Measurements from ENCODE around the gene SCYGR6. TPM values are rescaled to one million over a fixed set of nuclear protein-coding genes. Genes with fewer than 3 reads are reported as not detected.
"Not testable (repeated sequence)": the region's sequence is repeated elsewhere in the genome, so short reads cannot be mapped to it uniquely, and the experiment has no call there.

Gene SCYGR6
- polyA plus RNA-seq, 3 donors: not detected

DNA sequence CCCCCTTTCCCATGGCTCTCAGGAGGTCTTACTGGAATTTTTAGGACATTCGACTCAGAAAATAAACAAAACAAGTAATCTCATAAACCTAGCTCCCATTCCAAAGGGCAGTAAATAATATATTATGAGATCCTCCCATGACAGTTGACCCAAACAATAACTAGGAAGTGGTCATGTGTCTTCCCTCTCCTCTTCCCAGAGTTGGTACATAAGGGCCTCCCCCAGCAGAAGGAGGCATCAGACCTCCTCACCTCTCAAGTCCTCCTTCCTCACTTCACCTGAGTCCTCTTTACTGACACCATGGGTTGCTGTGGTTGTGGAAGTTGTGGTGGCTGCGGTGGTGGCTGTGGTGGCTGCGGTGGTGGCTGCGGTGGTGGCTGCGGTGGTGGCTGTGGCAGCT is 3.5 kb upstream of the SCYGR6 start, which contains the start of gene SCYGR7:
SCYGR7 (plus strand) TSS at position 301 of the 400 bp plus-strand sequence; CDS start at position 301, 0 bp downstream.
- Histone ChIP-seq H3K4me3 (replicated peaks in 1 of 3; ENCODE audit: low read depth in 2 of 3, low read length in 3 of 3) (no peak within 1 kb of the TSS), H3K4me2 (replicated peaks; ENCODE audit: extremely low read depth, low read length, poor library complexity, severe bottlenecking) (no peak within 1 kb of the TSS), H3K27me3 (ENCODE audit: control insufficient read depth in 2 of 2, insufficient read depth in 2 of 2, low read length in 2 of 2) (no peaks in the 10 kb centered on the region), H2AFZ (ENCODE audit: insufficient read depth, low read depth, low read length, poor library complexity, severe bottlenecking) (no peak within 1 kb of the TSS), H3K36me3 (replicated peaks in 1 of 2; ENCODE audit: control insufficient read depth in 1 of 2, insufficient read depth in 2 of 2, low read length in 2 of 2) (no peaks in the 10 kb centered on the region), H3K4me1 (ENCODE audit: control insufficient read depth in 1 of 2, insufficient read depth in 2 of 2, low read length in 2 of 2) (no peaks in the 10 kb centered on the region), H3K79me2 (ENCODE audit: insufficient read depth, low read length) (no peaks in the 10 kb centered on the region), H3K9ac (ENCODE audit: insufficient read depth, low read length, poor library complexity, severe bottlenecking) (no peak within 1 kb of the TSS), H3K9me3 (replicated peaks in 1 of 2; ENCODE audit: control insufficient read depth in 1 of 2, insufficient read depth in 1 of 2, low read length in 2 of 2) (no peaks in the 10 kb centered on the region), H3K27ac (ENCODE audit: low read depth in 1 of 2, low read length in 2 of 2) (no peak within 1 kb of the TSS), H4K20me1 (ENCODE audit: insufficient read depth, low read length) (no peaks in the 10 kb centered on the region)
- no CpG with 5 or more reads among the region's 5 CpGs for WGBS (ENCODE audit: insufficient coverage)
- Mint-ChIP-seq H3K36me3 (no peaks in the 10 kb centered on the region), H3K4me1 (peaks cover 2% of the 10 kb centered on the region), H3K27ac (peak within 1 kb of the TSS in 1 of 7 donors; percentile 40), H3K27me3 (ENCODE audit: low read depth in 3 of 3) (peaks cover 5 to 13% (median 7%) of the 10 kb centered on the region in 3 donors), H3K4me3 (no peak within 1 kb of the TSS), H3K9me3 (peaks cover 0 to 1% (median 0%) of the 10 kb centered on the region in 7 donors)
- no peak for TF ChIP-seq CTCF (IDR thresholded peaks at IDR 0.05)
- DNase-seq: no peak
- intact Hi-C loops (cut with micrococcal nuclease): no loop called here

- 100% methylated on average over 1 of the region's 7 CpGs for WGBS (ENCODE audit: insufficient coverage)
- H3K4me1 ChIP-seq (ENCODE audit: control insufficient read depth in 1 of 2, insufficient read depth in 2 of 2, low read length in 2 of 2); H3K79me2 ChIP-seq (ENCODE audit: insufficient read depth, low read length); H3K36me3 ChIP-seq (replicated peaks in 1 of 2; ENCODE audit: control insufficient read depth in 1 of 2, insufficient read depth in 2 of 2, low read length in 2 of 2); H3K27ac Mint-ChIP-seq; H2AFZ ChIP-seq (ENCODE audit: insufficient read depth, low read depth, low read length, poor library complexity, severe bottlenecking); H3K27ac ChIP-seq (ENCODE audit: low read depth in 1 of 2, low read length in 2 of 2); H3K4me3 ChIP-seq (replicated peaks in 1 of 3; ENCODE audit: low read depth in 2 of 3, low read length in 3 of 3); H4K20me1 ChIP-seq (ENCODE audit: insufficient read depth, low read length); H3K4me1 Mint-ChIP-seq; H3K9me3 Mint-ChIP-seq; H3K9me3 ChIP-seq (replicated peaks in 1 of 2; ENCODE audit: control insufficient read depth in 1 of 2, insufficient read depth in 1 of 2, low read length in 2 of 2); H3K9ac ChIP-seq (ENCODE audit: insufficient read depth, low read length, poor library complexity, severe bottlenecking); H3K36me3 Mint-ChIP-seq; intact Hi-C loops (cut with micrococcal nuclease); H3K4me2 ChIP-seq (replicated peaks; ENCODE audit: extremely low read depth, low read length, poor library complexity, severe bottlenecking); H3K4me3 Mint-ChIP-seq; H3K27me3 ChIP-seq (ENCODE audit: control insufficient read depth in 2 of 2, insufficient read depth in 2 of 2, low read length in 2 of 2); DNase-seq: not testable (repeated sequence)
- H3K27me3 Mint-ChIP-seq (ENCODE audit: low read depth in 3 of 3): peaks cover 7 to 17% (median 10%) of the 10 kb centered on the region in 3 donors
Measured at GRCh38 chr2:227722821-227723220, 1.7 kb downstream of the SCYGR6 start.
